HG03378 (cell line): Measurements from ENCODE around the gene PHYH.
"Not testable (repeated sequence)": the region's sequence is repeated elsewhere in the genome, so short reads cannot be mapped to it uniquely, and the experiment has no call there.

ENCODE experiments used
- ATAC-seq: cut with Tn5 transposase; IDR thresholded peaks from one replicate; pipeline ENCODE4 v1.9.1; 2021; ENCODE audit warnings: mild to moderate bottlenecking, moderate library complexity; ENCODE audit not compliant: unreplicated experiment

Gene PHYH

DNA sequence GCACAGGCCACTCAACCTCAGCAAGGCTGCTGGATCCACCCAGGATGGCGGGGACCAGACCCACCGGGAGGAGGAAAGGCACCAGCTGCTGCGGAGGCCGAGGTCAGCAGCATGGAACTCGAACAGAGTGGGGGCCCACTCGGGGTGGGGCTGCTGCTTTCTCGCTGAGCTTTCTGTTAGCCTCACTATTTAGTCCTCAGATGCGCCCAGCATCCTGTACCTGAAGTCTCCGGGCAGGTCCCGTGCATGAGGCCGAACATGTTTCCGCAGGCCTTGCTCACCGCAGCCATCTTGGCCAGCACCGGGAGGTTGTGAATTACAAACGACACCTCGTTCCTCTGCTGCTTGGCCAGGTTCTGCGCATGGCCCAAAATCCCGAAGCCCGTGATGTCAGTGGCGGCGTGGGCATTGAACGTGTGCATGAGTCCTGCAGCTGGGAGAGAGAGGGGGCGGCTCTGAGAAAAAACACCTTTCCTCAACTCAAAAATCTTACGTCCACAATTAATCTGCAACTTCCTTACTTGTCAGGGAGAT is 22.8 kb upstream of the PHYH start:
- ATAC-seq = no peak

DNA sequence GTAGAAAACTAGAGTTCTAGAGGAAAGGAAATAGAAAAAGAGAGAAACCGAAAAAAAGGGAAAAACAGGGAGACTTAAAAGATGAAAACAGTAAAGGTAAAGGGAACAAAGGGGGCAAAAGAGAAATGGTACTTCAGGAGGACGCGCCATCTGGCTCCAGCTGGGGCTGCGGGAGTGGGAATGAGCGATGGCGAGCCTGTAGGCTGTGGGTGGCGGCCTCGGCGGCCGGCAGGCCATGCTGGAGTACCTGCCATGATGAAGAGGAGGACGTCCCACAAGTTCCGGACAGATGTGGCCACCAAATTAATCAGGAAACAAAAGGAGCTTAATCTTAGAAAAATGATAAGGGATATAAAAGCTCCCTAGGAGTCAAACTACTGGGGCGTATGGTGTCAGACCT is 21.7 kb upstream of the PHYH start:
- ATAC-seq = no peak

DNA sequence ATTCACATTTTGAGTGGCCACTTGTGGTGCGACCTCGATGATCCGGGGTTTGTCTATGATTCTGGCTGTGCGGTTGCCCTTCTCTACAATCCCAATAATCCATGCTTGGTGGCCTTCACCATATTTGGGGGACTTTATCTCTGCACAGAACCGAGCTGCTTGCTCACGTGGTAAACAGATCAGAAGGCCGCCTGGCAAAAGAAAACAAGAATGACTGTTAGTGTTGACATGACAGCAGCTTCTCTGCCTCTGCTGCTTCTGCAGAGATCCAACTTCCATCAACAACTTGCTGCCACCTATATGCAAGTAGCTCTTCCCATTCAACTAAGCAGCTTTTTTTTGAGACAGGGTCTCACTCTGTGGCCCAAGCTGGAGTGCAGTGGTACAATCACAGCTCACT is 19.3 kb upstream of the PHYH start:
- ATAC-seq = no peak

DNA sequence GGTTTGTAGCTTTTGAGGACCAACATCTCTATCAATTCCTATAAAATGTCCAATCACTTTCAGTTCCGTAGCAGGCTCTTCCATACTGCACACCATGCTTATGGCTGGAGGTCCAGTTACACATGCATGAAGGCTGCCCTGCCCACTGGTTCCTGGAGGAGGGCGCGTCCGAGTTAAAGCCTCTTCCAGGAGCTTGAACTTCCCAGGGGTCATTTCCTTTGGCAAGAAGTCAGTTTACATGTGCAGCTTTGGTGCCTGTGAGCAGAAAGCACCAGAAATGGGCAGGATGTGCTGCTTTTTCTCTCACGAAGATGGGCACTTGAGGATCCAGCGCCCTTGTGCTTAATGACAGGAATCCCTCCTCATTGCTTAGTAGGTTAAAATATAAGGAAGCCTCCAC is 17.6 kb upstream of the PHYH start:
- ATAC-seq = no peak

DNA sequence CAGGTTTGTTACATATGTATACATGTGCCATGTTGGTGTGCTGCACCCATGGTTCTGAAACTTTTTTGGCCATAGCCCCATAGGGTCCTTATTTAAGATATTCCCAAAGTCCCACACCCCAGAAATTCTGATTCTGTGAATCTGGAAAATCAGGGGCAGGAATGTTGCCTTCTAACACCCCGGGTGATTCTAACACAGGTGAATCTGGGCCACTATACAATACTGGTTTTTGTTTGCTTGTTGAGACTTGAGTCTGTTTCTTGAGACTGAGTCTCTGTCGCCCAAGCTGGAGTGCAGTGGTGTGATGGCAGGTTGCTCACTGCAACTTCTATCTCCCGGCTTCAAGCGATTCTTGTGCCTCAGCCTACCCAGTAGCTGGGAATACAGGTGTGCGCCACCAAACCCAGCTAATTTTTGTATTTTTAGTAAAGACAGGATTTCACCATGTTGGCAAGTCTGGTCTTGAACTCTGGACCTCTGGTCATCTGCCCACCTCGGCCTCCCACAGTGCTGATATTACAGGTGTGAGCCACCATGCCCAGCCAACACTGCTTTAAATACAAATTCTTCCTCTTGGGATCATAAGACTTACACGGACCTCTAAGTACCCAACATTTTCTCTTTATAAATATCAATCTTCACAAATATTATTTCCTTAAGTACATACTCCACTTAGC is 16.9 kb upstream of the PHYH start:
- ATAC-seq = no peak

DNA sequence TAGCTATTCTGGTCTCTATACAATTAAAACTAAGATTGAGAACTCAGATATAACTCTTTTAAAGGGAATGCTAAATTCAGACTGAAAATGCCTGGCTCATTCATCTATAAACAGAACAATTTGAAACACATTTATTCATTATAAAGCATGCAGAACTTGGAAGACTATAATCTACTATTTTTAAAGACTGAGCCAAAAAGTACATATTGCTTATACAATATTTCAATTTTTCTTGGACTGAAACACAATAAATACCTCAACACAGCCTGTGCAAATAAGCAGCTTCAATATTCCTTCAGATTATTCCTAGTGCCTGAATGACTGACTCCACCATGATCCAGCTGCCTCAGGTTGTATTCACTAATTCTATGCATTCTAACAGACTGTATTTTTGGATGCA is 15.5 kb upstream of the PHYH start:
- ATAC-seq = no peak

DNA sequence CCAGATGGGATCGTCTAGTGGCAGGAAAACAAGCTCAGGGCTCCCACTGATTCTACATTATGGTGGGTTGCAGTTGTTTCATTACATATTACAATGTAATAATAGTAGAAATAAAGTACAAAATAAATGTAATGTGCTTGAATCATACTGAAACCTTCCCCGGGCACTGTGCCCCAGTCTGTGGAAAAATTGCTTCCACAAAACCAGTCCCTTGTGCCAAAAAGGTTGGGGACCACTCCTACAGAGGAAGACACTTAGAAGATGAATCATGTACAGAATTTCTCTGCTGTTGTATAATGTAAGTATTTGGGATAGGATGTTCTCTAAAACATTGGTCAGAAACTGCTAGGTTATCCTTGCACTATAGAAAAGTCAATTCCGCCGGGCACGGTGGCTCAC is 11.3 kb upstream of the PHYH start:
- no peak for ATAC-seq

DNA sequence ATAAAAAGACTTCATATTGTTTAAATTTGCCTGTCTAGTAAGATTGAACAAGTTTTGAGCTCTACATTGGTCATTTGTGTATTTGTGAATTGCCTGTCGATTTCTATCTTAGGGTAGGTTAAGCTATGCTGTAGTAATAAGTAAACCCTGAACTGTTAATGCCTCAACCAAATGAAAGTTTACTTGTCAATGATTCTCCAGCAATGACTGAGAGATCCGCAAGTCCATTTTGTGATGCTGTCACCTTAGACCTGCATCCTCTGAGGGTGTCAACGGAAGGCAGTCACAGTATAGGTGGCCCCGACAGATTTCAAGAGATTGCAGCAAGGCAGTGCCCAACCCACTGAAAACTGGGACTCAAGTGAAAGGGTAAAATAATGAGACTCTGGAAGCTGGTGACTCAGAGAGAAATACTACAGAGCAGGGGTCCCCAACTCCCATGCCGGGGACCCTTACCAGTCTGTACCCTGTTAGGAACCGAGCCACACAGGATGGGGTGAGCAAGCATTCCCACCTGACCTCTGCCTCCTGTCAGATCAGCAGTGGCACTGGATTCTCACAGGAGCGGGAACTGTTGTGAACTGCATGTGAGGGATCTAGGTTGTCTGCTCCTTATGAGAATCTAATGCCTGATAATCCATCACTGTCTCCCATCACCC is 10.8 kb upstream of the PHYH start:
- no peak for ATAC-seq

DNA sequence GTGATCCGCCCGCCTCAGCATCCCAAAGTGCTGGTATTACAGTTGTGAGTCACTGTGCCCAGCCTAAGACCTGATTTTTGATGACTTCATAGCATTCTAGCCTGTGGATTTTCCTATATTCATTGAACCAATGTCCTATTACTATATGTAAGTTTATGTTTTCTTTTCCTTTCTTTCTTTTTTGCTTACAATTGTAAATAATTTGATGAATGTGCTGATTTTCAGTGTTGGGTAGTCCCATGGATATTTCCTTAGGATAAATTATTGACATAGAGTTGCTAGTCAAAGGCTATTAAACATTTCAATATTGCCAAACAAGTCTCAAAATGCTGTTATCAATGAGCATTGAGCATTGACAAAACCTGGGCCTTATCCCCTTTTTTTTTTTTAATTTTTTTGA is 9.9 kb upstream of the PHYH start:
- ATAC-seq = no peak

DNA sequence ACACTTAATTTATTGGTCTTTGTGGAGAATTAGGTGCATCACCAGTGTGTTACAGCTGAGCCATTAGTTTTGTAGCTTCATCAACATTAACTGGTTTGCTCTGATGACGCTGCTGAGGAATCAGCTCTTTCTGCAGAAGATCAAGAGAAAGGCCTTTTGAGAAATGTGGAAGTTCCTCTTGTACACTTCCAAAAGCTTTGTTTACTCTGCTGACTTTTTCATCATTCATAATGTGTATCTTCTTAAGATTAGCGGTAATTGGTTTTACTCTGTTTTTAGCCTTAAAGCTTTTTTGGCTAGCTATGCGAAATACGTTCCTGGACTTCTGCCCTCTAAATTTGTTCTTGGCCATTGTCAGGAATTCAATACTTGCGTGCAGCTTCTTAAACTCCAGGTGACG is 8.2 kb upstream of the PHYH start:
- ATAC-seq = no peak

DNA sequence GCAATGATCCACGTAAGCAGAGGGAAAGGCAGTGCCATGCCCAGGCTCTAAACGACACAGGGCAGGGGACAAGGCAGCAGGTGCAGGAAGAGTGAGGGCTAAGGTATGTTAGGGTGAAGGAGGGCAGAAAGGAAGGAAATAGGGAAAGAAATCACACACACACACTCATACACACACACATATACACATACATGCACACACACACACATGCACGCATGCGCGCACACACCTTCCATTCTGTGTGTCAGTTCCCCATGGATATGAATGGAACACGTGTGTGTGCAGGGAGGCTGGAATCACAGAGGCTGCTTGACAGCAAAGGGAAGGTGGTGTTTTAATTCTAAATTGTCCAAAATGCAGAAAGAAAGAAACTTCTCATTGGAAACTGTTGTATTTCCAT is 6.2 kb upstream of the PHYH start:
- no peak for ATAC-seq

DNA sequence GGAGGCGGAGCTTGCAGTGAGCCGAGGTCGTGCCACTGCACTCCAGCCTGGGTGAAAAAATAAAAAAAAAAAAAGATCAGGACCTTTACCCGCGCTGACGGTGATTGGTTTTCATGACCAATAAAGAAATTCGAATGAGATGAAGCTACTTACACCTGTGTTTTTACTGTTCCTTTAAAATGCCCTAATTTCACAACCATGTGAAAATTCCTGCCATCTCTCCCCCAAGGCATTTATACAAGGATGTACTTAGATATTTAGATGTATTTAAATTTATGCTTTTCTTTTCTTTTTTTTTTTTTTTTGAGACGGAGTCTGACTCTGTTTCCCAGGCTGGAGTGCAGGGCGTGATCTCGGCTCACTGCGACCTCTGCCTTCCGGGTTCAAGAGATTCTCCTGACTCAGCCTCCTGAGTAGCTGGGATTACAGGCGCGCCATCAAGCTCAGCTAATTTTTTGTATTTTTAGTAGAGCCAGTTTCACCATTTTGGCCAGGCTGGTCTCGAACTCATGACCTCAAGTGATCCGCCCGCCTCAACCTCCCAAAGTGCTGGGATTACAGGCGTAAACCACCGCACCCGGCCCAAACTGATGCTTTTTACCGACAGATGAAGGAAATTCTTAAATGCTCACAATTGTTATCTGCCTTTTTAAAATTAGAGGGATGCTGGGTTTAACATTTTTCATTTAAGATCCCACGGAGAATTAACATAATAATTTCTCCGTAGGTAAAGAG is 3.1 kb upstream of the PHYH start:
- ATAC-seq = no peak

DNA sequence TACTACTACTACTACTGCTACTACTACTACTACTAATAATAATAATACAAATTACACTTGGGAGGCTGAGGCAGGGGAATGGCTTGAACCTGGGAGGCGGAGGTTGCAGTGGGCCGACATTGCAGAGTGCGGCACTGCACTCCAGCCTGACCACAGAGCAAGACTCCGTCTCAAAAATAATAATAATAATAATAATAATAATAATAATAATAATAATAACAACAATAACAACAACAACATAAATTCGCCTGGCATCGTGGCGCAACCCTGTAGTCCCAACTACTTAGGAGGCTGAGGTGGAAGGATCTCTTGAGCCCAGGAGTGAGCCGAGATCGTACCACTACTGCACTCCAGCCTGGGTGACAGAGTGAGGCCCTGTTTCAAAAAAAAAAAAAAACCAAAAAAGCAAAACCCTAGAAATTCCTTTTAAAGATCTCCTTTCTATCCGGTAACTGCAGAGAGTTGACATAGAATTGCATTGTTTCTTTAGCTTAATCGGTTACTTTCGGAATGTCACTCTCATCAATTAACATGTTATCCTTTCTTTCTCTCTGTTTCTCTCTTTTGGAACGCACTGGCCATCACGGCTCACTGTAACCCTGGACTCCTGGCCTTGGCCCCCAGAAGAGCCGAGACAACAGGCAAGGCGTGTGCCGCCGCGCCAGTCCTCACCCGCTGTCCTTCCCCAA is 972 bp downstream of the PHYH start:
- peak; percentile 5 for ATAC-seq

DNA sequence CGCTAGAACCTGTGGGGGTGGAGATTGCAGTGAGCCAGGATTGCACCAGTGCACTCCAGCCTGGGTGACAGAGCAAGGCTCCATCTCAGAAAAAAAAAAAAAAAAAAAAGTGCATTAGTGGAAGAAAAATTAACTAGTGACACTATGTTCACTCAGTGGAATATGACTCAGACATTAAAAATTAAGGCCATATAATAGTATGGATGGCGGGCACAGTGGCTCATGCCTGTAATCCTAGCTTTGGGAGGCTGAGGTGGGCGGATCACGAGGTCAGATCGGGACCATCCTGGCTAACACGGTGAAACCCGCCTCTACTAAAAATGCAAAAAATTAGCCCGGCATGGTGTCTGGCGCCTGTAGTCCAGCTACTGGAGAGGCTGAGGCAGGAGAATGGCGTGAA is 3.4 kb downstream of the PHYH start:
- no peak for ATAC-seq

DNA sequence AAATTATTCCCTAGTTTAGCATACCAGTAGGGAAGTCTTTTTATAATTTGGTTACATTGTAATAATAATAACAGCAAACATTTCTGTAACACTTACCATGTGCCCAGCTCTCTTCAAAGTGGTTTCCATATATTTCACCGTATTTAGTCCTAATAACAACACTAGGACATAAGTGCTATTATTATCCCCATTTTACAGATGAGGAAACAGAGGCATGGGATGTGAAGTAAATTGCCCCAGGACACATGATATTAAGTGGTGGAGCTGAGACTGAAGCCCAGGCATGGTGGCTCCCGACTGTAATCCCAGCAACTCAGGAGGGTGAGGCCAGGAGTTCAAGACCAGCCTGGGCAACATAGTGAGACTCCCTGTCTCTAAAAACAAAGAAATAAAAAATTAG is 5.1 kb downstream of the PHYH start:
- no peak for ATAC-seq

DNA sequence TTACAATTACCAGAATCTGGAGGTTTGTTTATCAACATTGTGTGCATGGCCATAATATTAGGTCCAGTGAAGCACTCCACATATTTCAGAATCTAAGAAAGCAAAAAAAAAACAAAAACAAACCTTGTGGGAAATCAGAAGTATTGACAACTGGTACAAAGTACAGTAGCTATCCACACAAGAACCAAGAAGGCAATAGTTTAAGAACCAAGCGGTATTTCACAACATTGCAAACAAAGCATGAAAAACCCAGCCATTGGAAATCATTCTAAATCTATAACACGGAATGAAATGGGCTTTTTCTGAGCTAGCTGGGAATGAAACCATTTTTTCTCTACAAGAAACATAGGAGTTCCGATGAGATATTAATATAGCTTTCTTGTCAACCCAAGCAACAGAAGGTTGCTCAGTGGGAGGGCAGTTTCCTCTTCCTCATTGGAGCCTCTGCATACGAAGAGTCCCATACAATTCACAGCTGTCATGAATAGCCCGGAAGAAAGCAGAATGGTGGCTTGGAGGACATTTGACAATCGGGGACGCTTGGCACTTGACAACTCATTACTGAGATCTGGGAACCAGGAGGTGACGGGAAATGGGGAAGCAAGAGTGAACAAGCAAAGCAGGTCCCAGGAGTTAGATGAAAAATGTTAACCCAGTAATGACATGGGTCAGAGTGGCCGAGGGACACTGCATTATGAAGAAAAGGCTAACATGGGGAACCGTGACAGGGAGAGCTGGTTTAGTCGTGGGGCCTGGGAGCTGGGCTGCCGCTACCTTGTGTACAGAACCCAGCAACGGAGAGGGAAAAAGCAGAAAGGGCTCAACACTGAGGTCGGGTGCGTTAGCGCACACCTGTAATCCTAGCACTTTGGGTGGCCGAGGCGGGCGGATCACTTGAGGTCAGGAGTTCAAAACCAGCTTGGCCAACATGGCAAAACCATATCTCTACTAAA is 7.8 kb downstream of the PHYH start:
- ATAC-seq = no peak

DNA sequence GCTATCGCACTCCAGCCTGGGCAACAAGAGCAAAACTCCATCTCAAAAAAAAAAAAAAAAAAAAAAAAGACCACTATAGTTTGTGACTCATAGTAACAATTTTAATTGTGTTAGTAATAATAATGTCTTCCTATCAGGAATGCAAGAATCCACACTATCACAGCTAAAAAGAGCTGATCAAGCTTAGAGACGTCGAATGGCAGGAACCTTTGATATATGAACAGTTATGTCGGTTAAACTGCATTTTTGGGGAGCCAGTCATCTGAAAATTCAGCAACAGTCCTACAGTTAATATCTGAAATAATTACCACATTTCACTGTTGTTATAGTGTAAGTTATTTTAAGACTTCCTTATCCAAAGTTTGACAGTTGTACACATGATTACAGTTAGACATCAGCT is 8.8 kb downstream of the PHYH start:
- no peak for ATAC-seq

DNA sequence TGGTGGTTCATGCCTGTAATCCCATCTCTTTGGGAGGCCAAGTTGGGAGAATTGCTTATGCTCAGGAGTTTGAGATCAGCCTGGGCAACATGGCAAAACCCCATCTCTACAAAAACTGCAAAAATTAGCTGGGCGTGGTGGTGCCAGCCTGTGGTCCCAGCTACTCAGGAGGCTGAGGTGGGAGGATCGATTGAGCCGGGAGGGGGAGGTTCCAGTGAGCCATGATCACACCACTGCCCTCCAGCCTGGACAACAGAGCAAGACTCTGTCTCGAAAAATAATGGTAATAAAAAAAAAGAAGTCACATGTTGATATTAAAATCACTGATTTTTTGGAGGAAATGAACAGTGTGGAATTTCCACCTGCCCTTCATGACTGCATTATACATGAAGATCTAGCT is 15.8 kb downstream of the PHYH start:
- ATAC-seq = no peak

DNA sequence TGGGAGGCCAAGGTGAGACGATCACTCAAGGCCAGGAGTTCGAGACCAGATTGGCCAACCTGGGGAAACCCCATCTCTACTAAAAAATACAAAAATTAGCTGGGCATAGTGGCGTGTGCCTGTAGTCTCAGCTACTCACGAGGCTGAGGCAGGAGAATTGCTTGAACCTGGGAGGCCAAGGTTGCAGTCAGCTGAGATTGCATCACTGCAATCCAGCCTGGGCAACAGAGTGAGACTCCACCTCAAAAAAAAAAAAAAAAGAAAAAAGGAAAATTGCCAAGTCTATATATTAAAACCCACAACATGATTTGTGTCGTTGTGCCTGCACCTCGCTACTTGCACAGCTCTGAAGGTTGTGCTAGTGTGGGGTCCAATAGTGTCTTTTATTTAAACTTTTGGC is 17.5 kb downstream of the PHYH start:
- not testable (repeated sequence) for ATAC-seq

DNA sequence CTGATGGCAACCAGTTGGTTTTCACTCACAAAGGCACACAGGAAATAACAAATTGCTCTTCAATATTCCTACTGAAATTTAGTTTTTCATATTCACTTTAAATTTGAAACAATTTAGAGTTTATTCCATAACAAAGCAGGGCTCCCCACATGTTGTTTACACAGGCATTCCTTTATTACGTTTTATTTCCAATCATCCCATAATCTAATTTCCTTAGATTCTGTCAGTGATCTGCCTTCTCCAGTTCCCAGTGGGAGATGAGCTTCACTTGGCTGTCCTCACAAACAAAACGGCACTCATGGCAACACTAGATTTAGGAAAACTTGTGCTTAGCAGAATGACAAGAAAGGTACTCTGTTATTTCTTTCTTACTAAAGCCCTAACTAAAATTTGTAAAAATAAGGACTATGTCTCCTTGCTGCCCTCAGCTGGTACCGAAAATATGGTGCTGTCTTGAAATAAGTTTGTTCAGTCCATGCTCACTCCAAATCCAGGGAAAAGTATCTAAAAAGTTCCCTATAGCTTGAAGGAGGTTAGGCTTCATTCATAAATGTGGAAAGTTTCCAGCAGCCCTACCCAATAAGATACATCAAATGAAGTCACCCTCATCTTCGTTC is 23.0 kb downstream of the PHYH start:
- ATAC-seq = no peak
